Measurements from ENCODE around the gene FAM120B.

FAM120B gene

GRCh38 chr6:170287371-170287876, 19.1 kb upstream of the FAM120B start:
- no peak for DNase-seq

GRCh38 chr6:170288091-170288631, 18.4 kb upstream of the FAM120B start:
- DNase-seq, result no peak

- no peak for DNase-seq
These were observed 17.7 kb upstream of the FAM120B start for GRCh38 chr6:170288852-170289179.

- DNase-seq, result no peak
These were observed 17.2 kb upstream of the FAM120B start for GRCh38 chr6:170289180-170289931.

GRCh38 chr6:170289951-170290295, 16.6 kb upstream of the FAM120B start:
- no peak for DNase-seq

GRCh38 chr6:170290296-170291128, 16.0 kb upstream of the FAM120B start, which contains the start of gene DLL1:
TSS of gene DLL1 (minus strand) at chr6:170291078. CDS start at chr6:170290139, 939 bp downstream.
- peak; percentile 78 for DNase-seq

GRCh38 chr6:170291271-170292110, 15.1 kb upstream of the FAM120B start:
- peak; percentile 88 for DNase-seq

- DNase-seq, result no peak
These were observed 14.5 kb upstream of the FAM120B start for GRCh38 chr6:170292111-170292406.

- no peak for DNase-seq
These were observed 14.0 kb upstream of the FAM120B start for GRCh38 chr6:170292407-170293158.

GRCh38 chr6:170293341-170294231, 13.0 kb upstream of the FAM120B start:
- DNase-seq, result no peak

- no peak for DNase-seq
These were observed 12.2 kb upstream of the FAM120B start for GRCh38 chr6:170294298-170294730.

- no peak for DNase-seq
These were observed 11.6 kb upstream of the FAM120B start for GRCh38 chr6:170294813-170295509.

- DNase-seq, result peak; percentile 44
These were observed 10.8 kb upstream of the FAM120B start for GRCh38 chr6:170295510-170296422.

- no peak for DNase-seq
These were observed 10.2 kb upstream of the FAM120B start for GRCh38 chr6:170296423-170296745.

GRCh38 chr6:170296746-170297575, 9.6 kb upstream of the FAM120B start:
- DNase-seq, result no peak

GRCh38 chr6:170297576-170298330, 8.8 kb upstream of the FAM120B start:
- DNase-seq, result no peak

- no peak for DNase-seq
These were observed 7.9 kb upstream of the FAM120B start for GRCh38 chr6:170298688-170299087.

GRCh38 chr6:170301184-170301583, 5.4 kb upstream of the FAM120B start:
- DNase-seq, result no peak

All from NCI-H1436 (cell line).